GM19099 (cell line): ENCODE data around the gene PHACTR2.

Experiments
- POLR2A ChIP-seq: IDR thresholded peaks from 3 replicates; pipeline ENCODE4 v1.6.1; 2011; ENCODE audit warnings: low read depth; ENCODE audit not compliant: insufficient read length; ENCODE audit errors: extremely low read depth

Gene PHACTR2

GRCh38 chr6:143708889-143709288 lies 31.1 kb downstream of the PHACTR2 start:
- no peak for TF ChIP-seq POLR2A

DNA sequence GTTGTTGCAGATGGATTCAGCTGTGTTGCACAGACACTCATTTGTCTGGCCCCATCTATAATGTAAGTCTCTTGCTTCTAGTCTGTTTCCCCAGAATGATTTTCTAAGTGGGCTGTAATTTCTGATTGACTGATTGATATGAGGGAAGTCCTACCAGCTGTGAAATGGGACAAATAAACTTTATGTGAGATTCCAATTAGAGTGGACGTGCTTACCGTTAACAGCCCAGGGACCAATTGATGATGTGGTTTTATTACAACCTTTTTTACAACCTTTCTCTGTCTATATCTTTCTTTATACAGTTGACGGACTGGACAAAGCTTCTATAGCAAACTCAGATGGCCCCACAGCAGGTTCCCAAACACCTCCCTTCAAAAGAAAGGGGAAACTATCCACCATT lies 33.9 kb downstream of the PHACTR2 start:
- no peak for TF ChIP-seq POLR2A

- no peak for TF ChIP-seq POLR2A
Observed at GRCh38 chr6:143718472-143718871, 40.7 kb downstream of the PHACTR2 start.

GRCh38 chr6:143721642-143722041 lies 43.9 kb downstream of the PHACTR2 start:
- no peak for TF ChIP-seq POLR2A

GRCh38 chr6:143724876-143725275 lies 47.1 kb downstream of the PHACTR2 start:
- no peak for TF ChIP-seq POLR2A

GRCh38 chr6:143726015-143726647 lies 48.4 kb downstream of the PHACTR2 start:
- no peak for TF ChIP-seq POLR2A

GRCh38 chr6:143727035-143727434 lies 49.3 kb downstream of the PHACTR2 start:
- TF ChIP-seq POLR2A: no peak

- TF ChIP-seq POLR2A: no peak
Observed at GRCh38 chr6:143731789-143732188, 54.0 kb downstream of the PHACTR2 start.

DNA sequence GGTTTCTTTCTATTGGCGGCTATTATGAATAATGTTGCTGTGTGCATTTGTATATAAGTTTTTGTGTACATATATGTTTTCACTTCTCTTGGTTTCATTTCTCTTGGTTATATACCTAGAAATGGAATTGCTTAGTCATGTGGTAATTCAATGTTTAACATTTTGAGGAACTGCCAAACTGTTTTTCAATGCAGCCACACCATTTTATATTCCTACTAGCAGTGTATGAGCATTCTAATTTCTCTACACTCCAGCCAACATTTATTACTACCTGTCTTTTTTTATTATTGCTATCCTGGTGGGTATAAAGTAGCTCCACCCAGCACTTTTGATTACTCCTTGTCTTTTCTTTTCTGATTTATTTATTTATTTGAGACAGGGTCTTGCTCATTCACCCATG lies 54.8 kb downstream of the PHACTR2 start:
- TF ChIP-seq POLR2A: no peak

- no peak for TF ChIP-seq POLR2A
Observed at GRCh38 chr6:143733510-143733909, 55.7 kb downstream of the PHACTR2 start.

GRCh38 chr6:143734641-143735063 lies 56.9 kb downstream of the PHACTR2 start:
- TF ChIP-seq POLR2A: no peak

DNA sequence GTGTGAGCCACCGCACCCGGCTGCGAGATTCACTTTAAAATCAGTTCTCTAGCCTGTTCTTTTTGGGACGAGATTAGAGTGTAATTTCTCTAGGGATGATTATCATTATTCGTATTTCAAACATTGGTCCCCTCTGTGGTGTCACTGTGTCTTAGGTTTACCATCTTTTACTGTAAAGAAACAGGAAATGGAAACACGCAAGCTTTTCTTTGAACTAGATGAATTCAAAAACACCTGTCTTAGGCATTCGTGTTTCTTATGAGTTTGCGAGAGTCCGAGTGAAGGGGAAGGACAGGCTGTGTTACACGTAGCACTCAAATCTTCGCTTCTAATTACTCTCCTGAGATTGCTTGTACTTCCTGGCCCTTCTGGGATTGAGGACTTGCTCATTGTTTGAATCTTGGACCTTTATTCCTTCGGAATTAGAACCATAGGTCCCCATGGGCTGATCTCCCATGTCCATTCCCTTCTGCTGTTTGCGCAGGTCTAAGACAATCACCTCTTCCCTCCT lies 61.6 kb downstream of the PHACTR2 start:
- TF ChIP-seq POLR2A: no peak

DNA sequence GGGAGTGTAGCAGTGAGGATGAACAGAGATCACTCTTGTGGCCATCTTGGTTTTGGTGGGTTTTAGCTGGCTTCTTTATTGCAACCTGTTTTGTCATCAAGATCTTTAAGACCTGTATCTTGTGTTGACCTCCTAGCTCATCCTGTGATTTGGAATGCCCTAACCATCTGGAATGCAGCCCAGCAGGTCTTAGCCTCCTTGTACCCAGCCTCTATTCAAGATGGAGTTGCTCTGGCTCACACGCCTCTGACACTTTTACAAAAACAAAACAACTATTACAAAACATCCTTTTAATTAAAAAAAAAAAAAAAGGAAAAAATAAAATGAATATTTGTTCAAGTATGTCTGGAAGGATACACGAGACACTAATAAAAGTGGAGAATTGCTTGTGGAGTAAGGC lies 62.4 kb downstream of the PHACTR2 start:
- TF ChIP-seq POLR2A: no peak

DNA sequence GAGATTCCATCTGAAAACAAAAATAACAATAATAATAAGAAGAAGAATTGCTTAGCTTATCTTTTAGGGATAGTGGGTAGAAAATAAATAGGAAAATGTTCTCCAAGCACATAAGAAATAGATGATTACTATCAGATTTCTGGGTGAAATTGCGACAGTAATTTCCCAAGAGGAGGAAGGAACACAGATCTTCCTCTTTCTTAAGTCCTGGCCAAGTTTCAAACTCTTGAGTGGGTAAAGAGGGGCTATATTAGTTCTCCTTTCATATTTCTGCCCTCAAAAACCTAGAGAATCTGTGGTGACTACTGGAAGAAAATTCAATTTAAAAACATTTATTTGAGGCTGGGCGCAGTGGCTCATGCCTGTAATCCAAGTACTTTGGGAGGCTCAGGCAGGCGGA lies 63.7 kb downstream of the PHACTR2 start:
- TF ChIP-seq POLR2A: no peak

DNA sequence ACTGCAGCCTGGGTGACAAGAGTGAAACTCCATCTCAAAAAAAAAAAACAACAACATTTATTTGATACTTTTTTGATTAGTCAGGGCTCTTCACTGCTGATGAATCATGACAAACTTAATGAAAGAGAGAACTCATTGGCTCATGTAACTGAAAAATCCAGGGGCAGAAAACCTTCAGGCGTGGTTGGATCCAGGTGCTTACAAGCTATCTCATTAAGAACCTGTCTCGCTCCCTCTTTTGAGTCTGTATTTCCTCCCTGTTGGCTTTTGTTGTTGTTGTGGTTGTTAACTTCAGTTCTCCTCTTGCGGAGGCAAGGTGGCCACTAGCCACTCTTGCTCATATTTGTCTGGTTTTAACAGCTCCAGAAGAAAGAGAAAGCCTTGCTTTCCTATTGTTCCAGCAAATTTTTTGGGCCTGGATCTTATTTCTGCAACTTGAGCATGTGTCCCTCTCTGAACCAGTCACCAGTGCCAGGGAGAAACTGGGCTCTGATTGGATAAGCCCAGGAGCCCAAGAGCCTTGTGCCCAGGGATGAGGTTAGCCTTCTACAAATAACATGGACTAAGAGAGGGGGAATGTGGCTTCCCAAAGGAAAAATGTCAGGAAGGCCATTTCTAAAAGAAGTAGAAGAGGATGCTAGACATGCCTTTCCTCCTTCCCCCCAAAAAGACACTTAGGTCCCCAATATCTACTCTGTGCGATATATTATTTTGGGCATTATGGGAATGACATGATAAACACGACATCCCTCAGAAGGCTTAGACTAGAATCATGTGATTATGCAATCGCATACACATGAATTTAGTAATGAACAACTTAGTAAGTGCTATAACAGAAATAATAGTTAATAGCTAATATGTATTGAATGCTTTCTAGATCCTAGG lies 64.5 kb downstream of the PHACTR2 start:
- TF ChIP-seq POLR2A: no peak

GRCh38 chr6:143742955-143743255 lies 65.1 kb downstream of the PHACTR2 start:
- TF ChIP-seq POLR2A: no peak
